ENCODE results near the gene ERF. TPM values are rescaled to one million over a fixed set of nuclear protein-coding genes. Genes with fewer than 3 reads are reported as not detected.

The ERF gene
- total and polyA plus RNA-seq, 2 of the 8 experiments (the other 6 are each of a cell fraction or from before 2014, with no cell fraction given), result 43.7 to 62.7 TPM

- H3K27ac ChIP-seq (ENCODE audit: low read depth, low read length), result no peak overlapping the region
- H3K23ac ChIP-seq (ENCODE audit: insufficient read length), result no peak overlapping the region
- peaks cover 14% of the 10 kb centered on the region; the same call in 1 of the 2 replicates for H3K23me2 ChIP-seq (ENCODE audit: low read depth, low read length)
- no peak for FAIRE-seq
- H3K14ac ChIP-seq (ENCODE audit: insufficient read length), result no peak overlapping the region
- H3K79me2 ChIP-seq (ENCODE audit: control insufficient read depth in 1 of 2, insufficient read depth in 2 of 2, low read length in 2 of 2), result no peaks in the 10 kb centered on the region; a peak in 1 of 4 replicates
- no peaks in the 10 kb centered on the region for H3K9me3 ChIP-seq (ENCODE audit: insufficient read depth in 2 of 2, low read depth in 1 of 2, low read length in 1 of 2)
- no peak overlapping the region for H3K18ac ChIP-seq (ENCODE audit: extremely low read depth, low read length)
- ChIA-PET POLR2A (ENCODE audit: partially characterized antibody) (interaction anchor here (0.9 to 6.5 kb wide), 3 partner anchors 7 to 44 kb away, joined by 3 to 68 read pairs (median 27); partner anchors contain the start of gene CIC), CTCF (ENCODE audit: partially characterized antibody) (interaction anchor here (0.9 to 7.4 kb wide), 12 partner anchors 7 to 153 kb away, joined by 3 to 260 read pairs (median 11); partner anchors contain the start of genes CIC, ERF and GSK3A)
- no peak overlapping the region for H4K91ac ChIP-seq (replicated peaks; ENCODE audit: insufficient read length, low read length)
- peak overlapping the region; percentile 29; the same call in 1 of the 2 replicates for H2BK15ac ChIP-seq (ENCODE audit: low read length)
- no peak overlapping the region for H3K9ac ChIP-seq (replicated peaks in 1 of 4; ENCODE audit: extremely low read depth in 1 of 4, low read depth in 3 of 4, low read length in 3 of 4)
- peaks cover 0 to 10% of the 10 kb centered on the region in 2 experiments for H4K20me1 ChIP-seq (replicated peaks in 1 of 2; ENCODE audit: control insufficient read depth in 1 of 2, insufficient read depth in 2 of 2, low read length in 2 of 2)
- no peak overlapping the region for H2AFZ ChIP-seq (ENCODE audit: low read length)
- H3K27me3 ChIP-seq (replicated peaks in 1 of 4; ENCODE audit: control insufficient read depth in 3 of 4, extremely low read depth in 1 of 4, insufficient read depth in 3 of 4, low read length in 3 of 4), result no peaks in the 10 kb centered on the region
- H3K36me3 ChIP-seq (ENCODE audit: control insufficient read depth in 2 of 4, insufficient read depth in 4 of 4, low read length in 3 of 4), result peaks cover 0 to 10% (median 5%) of the 10 kb centered on the region in 4 experiments; a peak in 2 of 8 replicates
- no peak overlapping the region for H2BK120ac ChIP-seq (replicated peaks; ENCODE audit: low read depth, low read length)
- H3K79me1 ChIP-seq (ENCODE audit: low read depth, low read length), result peaks cover 2% of the 10 kb centered on the region; the same call in 1 of the 2 replicates
- H2AK5ac ChIP-seq (ENCODE audit: low read depth, low read length), result no peak overlapping the region
- H4K8ac ChIP-seq (ENCODE audit: extremely low read depth, insufficient read depth, low read length), result 0 out of 2 replicates have a peak overlapping the region, but pooled peaks have one; percentile 29
- H3K4me3 ChIP-seq (ENCODE audit: extremely low read depth in 1 of 4, insufficient read depth in 2 of 4, low read depth in 3 of 4, low read length in 4 of 4), result no peak overlapping the region
- no peak overlapping the region for H2BK20ac ChIP-seq (ENCODE audit: low read length)
- H4K5ac ChIP-seq (ENCODE audit: insufficient read length, low read depth, low read length), result no peak overlapping the region
- H2BK5ac ChIP-seq (ENCODE audit: low read depth, low read length), result no peak overlapping the region
- DNase-seq (ENCODE audit: low read depth in 1 of 2, low spot score in 2 of 2), result no peak
- no peak overlapping the region for H3K56ac ChIP-seq (replicated peaks; ENCODE audit: insufficient read length, low read depth, low read length)
- no peak overlapping the region for H2BK12ac ChIP-seq (ENCODE audit: low read depth, low read length)
- no peak overlapping the region for H3K4ac ChIP-seq (replicated peaks; ENCODE audit: insufficient read length, low read depth, low read length)
- H3K4me2 ChIP-seq (ENCODE audit: insufficient read depth in 1 of 2, low read depth in 2 of 2, low read length in 2 of 2), result no peak overlapping the region
- 89% methylated on average over 10 of the region's 10 CpGs; no CpG with 5 or more reads in 1 of the 2 experiments for WGBS, 2 experiments (ENCODE audit: extremely low coverage in 1 of 2, insufficient coverage in 1 of 2, insufficient read length in 1 of 2, insufficient replicate concordance in 2 of 2, low coverage in 1 of 2, low lambda C conversion rate in 2 of 2, missing lambda C conversion rate in 1 of 2)
- H3K4me1 ChIP-seq (replicated peaks in 1 of 4; ENCODE audit: control insufficient read depth in 3 of 4, insufficient read depth in 4 of 4, low read length in 3 of 4), result peaks cover 9 to 27% (median 15%) of the 10 kb centered on the region in 4 experiments
- TF ChIP-seq NRF1 (IDR thresholded peaks at IDR 0.05; ENCODE audit: low read depth, low read length) (no peak), SAP30 (IDR thresholded peaks at IDR 0.05; ENCODE audit: insufficient read depth, insufficient replicate concordance, low read length) (no peak), MAFK (IDR thresholded peaks at IDR 0.05; ENCODE audit: low read depth, low read length) (no peak), KDM4A (IDR thresholded peaks at IDR 0.05; ENCODE audit: low read depth, low read length, severe bottlenecking) (no peak), BACH1 (IDR thresholded peaks at IDR 0.05; ENCODE audit: low read length) (no peak), JUN (IDR thresholded peaks at IDR 0.05; ENCODE audit: low read depth, low read length) (no peak), GABPA (IDR thresholded peaks at IDR 0.05; ENCODE audit: borderline replicate concordance, insufficient read depth, low read length) (no peak), CHD1 (IDR thresholded peaks at IDR 0.05; ENCODE audit: low read depth, low read length) (no peak), SUZ12 (IDR thresholded peaks at IDR 0.05; ENCODE audit: low read length) (no peak), CHD2 (IDR thresholded peaks at IDR 0.05; ENCODE audit: low read length) (no peak), NANOG (IDR thresholded peaks at IDR 0.05; ENCODE audit: insufficient read depth, low read depth, low read length, poor library complexity, severe bottlenecking) (no peak), SIX5 (IDR thresholded peaks at IDR 0.05; ENCODE audit: low read depth, low read length) (no peak), BCL11A (IDR thresholded peaks at IDR 0.05; ENCODE audit: low read depth in 2 of 2, low read length in 2 of 2) (no peak)
Measured at GRCh38 chr19:42277821-42278451, 23.0 kb upstream of the ERF start.
